Type B pancreatic cell (in vitro differentiated cells): ENCODE results near the gene ECM2. TPM values are rescaled to one million over a fixed set of nuclear protein-coding genes. Genes with fewer than 3 reads are reported as not detected.

Source experiments
- DNase-seq: peaks from one replicate; pipeline ENCODE4 v3.0.0; 2021; ENCODE audit warnings: mixed read lengths; ENCODE audit not compliant: unreplicated experiment; ENCODE audit errors: extremely low spot score
- H3K27ac Mint-ChIP-seq: 2 replicates; pipeline ENCODE4 v1.8.0; 2021; ENCODE audit warnings: mild to moderate bottlenecking, mixed read lengths
- H3K27me3 Mint-ChIP-seq: 2 replicates; pipeline ENCODE4 v1.8.0; 2021; ENCODE audit warnings: mixed read lengths
- H3K36me3 Mint-ChIP-seq: 2 replicates; pipeline ENCODE4 v1.8.0; 2021; ENCODE audit warnings: mixed read lengths
- H3K4me1 Mint-ChIP-seq: one replicate; pipeline ENCODE4 v1.8.0; 2021; ENCODE audit warnings: mixed read lengths; ENCODE audit not compliant: unreplicated experiment
- H3K4me3 Mint-ChIP-seq: 2 replicates; pipeline ENCODE4 v1.8.0; 2021; ENCODE audit warnings: mild to moderate bottlenecking, mixed read lengths
- H3K9me3 Mint-ChIP-seq: 2 replicates; pipeline ENCODE4 v1.8.0; 2021; ENCODE audit warnings: mixed read lengths
- microRNA-seq: library from miRNA; unstranded; fragments of <30 nt; microRNA quantifications from one replicate; pipeline ENCODE4, GENCODE V29; 2020
- total RNA-seq: library from RNA; stranded (reverse); gene quantifications from 2 replicates; pipeline ENCODE4 v1.2.1, GENCODE V29; 2021; ENCODE audit warnings: low replicate concordance
- TF ChIP-seq, protein P1 (sequence below): fragments of 200-600 bp; sonication (generic); conservative IDR thresholded peaks from 2 replicates; pipeline ENCODE4 v1.5.0; 2021; ENCODE audit warnings: antibody characterized with exemption, mild to moderate bottlenecking

Gene ECM2
- total RNA-seq, 1 donor from 2014 or later: 0.51 TPM

DNA sequence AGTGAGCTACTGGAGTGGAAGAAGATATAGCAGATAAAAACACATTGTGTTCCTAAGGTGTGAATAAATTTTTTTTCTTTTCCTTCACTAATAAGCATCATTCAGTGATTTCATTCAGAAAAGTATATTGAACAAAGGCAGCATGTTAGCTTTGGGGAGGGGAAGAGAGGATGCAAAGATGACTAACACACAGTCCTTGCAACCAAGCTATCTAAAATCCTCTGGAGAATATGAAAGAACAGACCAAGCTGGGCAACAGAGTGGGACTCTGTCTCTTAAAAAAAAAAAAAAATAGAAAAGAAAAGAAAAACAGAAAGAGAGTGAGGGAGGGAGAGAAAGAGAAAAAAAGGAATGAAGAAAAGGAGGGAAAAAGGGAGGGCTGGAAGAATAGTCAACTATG lies 89.3 kb downstream of the ECM2 start:
- TF ChIP-seq, protein P1, sequence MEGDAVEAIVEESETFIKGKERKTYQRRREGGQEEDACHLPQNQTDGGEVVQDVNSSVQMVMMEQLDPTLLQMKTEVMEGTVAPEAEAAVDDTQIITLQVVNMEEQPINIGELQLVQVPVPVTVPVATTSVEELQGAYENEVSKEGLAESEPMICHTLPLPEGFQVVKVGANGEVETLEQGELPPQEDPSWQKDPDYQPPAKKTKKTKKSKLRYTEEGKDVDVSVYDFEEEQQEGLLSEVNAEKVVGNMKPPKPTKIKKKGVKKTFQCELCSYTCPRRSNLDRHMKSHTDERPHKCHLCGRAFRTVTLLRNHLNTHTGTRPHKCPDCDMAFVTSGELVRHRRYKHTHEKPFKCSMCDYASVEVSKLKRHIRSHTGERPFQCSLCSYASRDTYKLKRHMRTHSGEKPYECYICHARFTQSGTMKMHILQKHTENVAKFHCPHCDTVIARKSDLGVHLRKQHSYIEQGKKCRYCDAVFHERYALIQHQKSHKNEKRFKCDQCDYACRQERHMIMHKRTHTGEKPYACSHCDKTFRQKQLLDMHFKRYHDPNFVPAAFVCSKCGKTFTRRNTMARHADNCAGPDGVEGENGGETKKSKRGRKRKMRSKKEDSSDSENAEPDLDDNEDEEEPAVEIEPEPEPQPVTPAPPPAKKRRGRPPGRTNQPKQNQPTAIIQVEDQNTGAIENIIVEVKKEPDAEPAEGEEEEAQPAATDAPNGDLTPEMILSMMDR: no peak
- DNase-seq: no peak
- H3K4me3 Mint-ChIP-seq: no peak overlapping the region
- no peaks in the 10 kb centered on the region for H3K4me1 Mint-ChIP-seq
- H3K27me3 Mint-ChIP-seq: no peaks in the 10 kb centered on the region
- no peaks in the 10 kb centered on the region for H3K36me3 Mint-ChIP-seq
- no peaks in the 10 kb centered on the region for H3K9me3 Mint-ChIP-seq
- H3K27ac Mint-ChIP-seq: no peak overlapping the region

Small RNA genes lying within 50 kb of the gene (microRNA-seq; reads per million reads assigned to microRNA genes)
- not detected for gene MIR4670

Other genes with a start within 250 kb of the ECM2 start
- 125 and 143 TPM in 2 replicates for gene IARS1, start 242.3 kb downstream of the ECM2 start, total RNA-seq
- gene NOL8, start 210.6 kb downstream of the ECM2 start, total RNA-seq: 37.4 and 41.0 TPM in 2 replicates
- 4.0 and 7.6 TPM in 2 replicates for gene CENPP, start 210.0 kb downstream of the ECM2 start, total RNA-seq
- 2.8 TPM in 1 of 2 replicates, not detected in the other for gene OGN, start 131.4 kb downstream of the ECM2 start, total RNA-seq
- gene OMD, start 111.5 kb downstream of the ECM2 start, total RNA-seq: not detected in 2 replicates
- gene ASPN, start 53.5 kb downstream of the ECM2 start, total RNA-seq: 1.3 TPM in 1 of 2 replicates, not detected in the other
- 8.1 and 11.6 TPM in 2 replicates for gene IPPK, start 134.1 kb upstream of the ECM2 start, total RNA-seq
- gene BICD2, start 228.8 kb upstream of the ECM2 start, total RNA-seq: 26.8 and 28.6 TPM in 2 replicates